Purkinje cell (primary cell): ENCODE measurements around the gene TTC23. TPM values are rescaled to one million over a fixed set of nuclear protein-coding genes. Genes with fewer than 3 reads are reported as not detected.

Experiments used
- polyA plus RNA-seq: library from polyadenylated mRNA; unstranded; fragments of >200 nt; fragmentation: Nextera tagmentation; gene quantifications from 2 replicates; pipeline ENCODE4 v1.2.1, GENCODE V29; 2014

TTC23 gene, protein sequence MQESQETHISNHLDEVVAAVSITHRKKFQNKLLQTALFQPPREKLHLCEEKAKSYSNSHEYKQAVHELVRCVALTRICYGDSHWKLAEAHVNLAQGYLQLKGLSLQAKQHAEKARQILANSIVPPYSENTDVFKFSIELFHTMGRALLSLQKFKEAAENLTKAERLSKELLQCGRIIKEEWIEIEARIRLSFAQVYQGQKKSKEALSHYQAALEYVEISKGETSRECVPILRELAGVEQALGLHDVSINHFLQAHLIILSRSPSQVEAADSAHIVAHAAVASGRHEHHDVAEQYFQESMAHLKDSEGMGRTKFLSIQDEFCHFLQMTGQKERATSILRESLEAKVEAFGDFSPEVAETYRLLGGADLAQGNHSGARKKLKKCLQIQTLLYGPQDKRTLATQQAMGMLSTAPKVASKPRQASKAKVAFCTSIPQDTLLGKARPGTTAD
- polyA plus RNA-seq: 0.47 and 4.7 TPM in 2 replicates

GRCh38 chr15:99249270-99249841 is at the start of gene TTC23:
TTC23 (minus strand) TSS chr15:99249581; CDS start chr15:99228712, 20,869 bp downstream.

GRCh38 chr15:99250857-99251841 is 1.8 kb upstream of the TTC23 start, which contains the start of gene LRRC28:
LRRC28 (plus strand) TSS chr15:99251481; CDS start chr15:99255958, 4,477 bp downstream.

DNA sequence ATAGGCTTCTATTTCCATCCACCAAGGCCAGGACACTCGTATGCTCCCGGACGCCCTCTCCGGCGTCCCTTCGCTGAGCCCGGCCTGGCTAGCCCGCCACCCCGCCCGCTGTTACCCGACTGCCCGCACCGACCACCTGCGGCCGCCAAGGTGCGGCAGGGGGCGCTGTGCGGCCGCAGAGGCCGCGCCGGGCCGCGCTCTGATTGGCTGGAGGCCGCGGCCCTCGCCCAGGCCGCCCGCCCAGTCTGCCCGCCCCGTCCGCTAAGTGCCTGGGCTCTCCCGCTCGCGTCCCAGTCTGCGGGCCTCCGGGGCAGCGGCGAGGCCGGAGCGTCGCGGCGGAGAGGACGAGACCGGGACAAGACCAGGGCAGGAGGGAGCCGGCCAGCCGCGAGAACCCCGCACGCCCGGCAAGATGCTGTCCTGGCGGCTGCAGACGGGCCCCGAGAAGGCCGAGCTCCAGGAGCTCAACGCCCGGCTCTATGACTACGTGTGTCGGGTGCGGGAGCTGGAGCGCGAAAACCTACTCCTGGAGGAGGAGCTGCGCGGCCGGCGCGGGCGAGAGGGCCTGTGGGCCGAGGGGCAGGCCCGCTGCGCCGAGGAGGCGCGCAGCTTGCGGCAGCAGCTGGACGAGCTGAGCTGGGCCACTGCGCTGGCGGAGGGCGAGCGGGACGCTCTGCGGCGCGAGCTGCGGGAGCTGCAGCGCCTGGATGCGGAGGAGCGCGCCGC is 144.4 kb downstream of the TTC23 start, which contains the start of gene SYNM:
SYNM (plus strand) TSS at position 293 of the 726 bp plus-strand sequence; CDS start at position 413, 120 bp downstream.

Other genes starting within 250 kb of the TTC23 start
- not detected in 2 replicates for gene PGPEP1L, start 241.8 kb downstream of the TTC23 start, polyA plus RNA-seq
- 5.0 and 8.4 TPM in 2 replicates for gene SYNM, start 144.5 kb downstream of the TTC23 start, polyA plus RNA-seq
- 16.1 and 31.0 TPM in 2 replicates for gene LRRC28, start 1.9 kb upstream of the TTC23 start, polyA plus RNA-seq